Thyroid gland (tissue), 4 donors: ENCODE measurements around the gene MYH10. TPM values are rescaled to one million over a fixed set of nuclear protein-coding genes. Genes with fewer than 3 reads are reported as not detected.

Experiments used
- DNase-seq, 2 donors: peaks; one replicate each; pipeline ENCODE4 v3.0.0-alpha.2; 2019
- H3K27ac ChIP-seq, 3 donors: fragments of 200-600 bp; sonication (generic); 1 replicate in 2 of 3; 2 replicates in 1 of 3; pipeline ENCODE4 v1.5.1; 2016 to 2019; ENCODE audit warnings: mild to moderate bottlenecking in 1 of 3, moderate library complexity in 1 of 3
- H3K27me3 ChIP-seq: fragments of 200-600 bp; sonication (generic); one replicate; pipeline ENCODE4 v1.5.1; 2019
- H3K36me3 ChIP-seq, 2 donors: fragments of 200-600 bp; sonication (generic); one replicate each; pipeline ENCODE4 v1.5.1; 2016 to 2019
- H3K4me1 ChIP-seq, 2 donors: fragments of 200-600 bp; sonication (generic); one replicate each; pipeline ENCODE4 v1.5.1; 2017 to 2019
- H3K4me3 ChIP-seq, 3 donors: fragments of 200-600 bp; sonication (generic); replicated peaks in 1 of 3; 1 replicate in 2 of 3; 2 replicates in 1 of 3; pipeline ENCODE4 v1.5.1; 2016; ENCODE audit warnings: mild to moderate bottlenecking in 1 of 3
- H3K9me3 ChIP-seq: fragments of 200-600 bp; sonication (generic); one replicate; pipeline ENCODE4 v1.5.1; 2017
- POLR2A ChIP-seq, 2 donors: fragments of 450-650 bp; IDR thresholded peaks; one replicate each; pipeline ENCODE4 v1.6.1; 2017; ENCODE audit warnings: antibody characterized with exemption in 2 of 2, mild to moderate bottlenecking in 2 of 2, moderate library complexity in 1 of 2
- WGBS, 2 donors: methylation state at CpG; one replicate each; pipeline ENCODE4 v1.1.5; 2017; 5-methylcytosine and 5-hydroxymethylcytosine counted together
- intact Hi-C: fragments of 100-400 bp; cut with DNase I; formaldehyde crosslinking; loops from one replicate; pipeline ENCODE4 v1.15.1; 2023
- total RNA-seq, 4 donors: library from RNA; depleted of rRNA; stranded (reverse); fragments of >200 nt; gene quantifications; one replicate each; pipeline ENCODE4 v1.2.3, GENCODE V29; 2016
- TF ChIP-seq, protein P1 (sequence below), 6 experiments: fragments of 200-600 bp in 3 of 6; fragments of 450-650 bp in 3 of 6; sonication (generic) in 3 of 6; IDR thresholded peaks; one replicate each; pipeline ENCODE4 v1.5.1; 2016 to 2019; ENCODE audit warnings: antibody characterized with exemption in 6 of 6, mild to moderate bottlenecking in 2 of 6, inconsistent platforms in 1 of 6, moderate library complexity in 1 of 6

Gene MYH10
- total RNA-seq, 4 donors from 2014 or later = 40.8 to 72.2 (median 44.2) TPM

GRCh38 chr17:8494506-8495111 lies 135.9 kb downstream of the MYH10 start:
- H3K4me3 ChIP-seq = no peak overlapping the region
- no peaks in the 10 kb centered on the region for H3K27me3 ChIP-seq
- no peak for DNase-seq
- peaks cover 21 to 29% of the 10 kb centered on the region in 2 donors for H3K36me3 ChIP-seq
- H3K4me1 ChIP-seq = no peaks in the 10 kb centered on the region
- TF ChIP-seq, protein P1, sequence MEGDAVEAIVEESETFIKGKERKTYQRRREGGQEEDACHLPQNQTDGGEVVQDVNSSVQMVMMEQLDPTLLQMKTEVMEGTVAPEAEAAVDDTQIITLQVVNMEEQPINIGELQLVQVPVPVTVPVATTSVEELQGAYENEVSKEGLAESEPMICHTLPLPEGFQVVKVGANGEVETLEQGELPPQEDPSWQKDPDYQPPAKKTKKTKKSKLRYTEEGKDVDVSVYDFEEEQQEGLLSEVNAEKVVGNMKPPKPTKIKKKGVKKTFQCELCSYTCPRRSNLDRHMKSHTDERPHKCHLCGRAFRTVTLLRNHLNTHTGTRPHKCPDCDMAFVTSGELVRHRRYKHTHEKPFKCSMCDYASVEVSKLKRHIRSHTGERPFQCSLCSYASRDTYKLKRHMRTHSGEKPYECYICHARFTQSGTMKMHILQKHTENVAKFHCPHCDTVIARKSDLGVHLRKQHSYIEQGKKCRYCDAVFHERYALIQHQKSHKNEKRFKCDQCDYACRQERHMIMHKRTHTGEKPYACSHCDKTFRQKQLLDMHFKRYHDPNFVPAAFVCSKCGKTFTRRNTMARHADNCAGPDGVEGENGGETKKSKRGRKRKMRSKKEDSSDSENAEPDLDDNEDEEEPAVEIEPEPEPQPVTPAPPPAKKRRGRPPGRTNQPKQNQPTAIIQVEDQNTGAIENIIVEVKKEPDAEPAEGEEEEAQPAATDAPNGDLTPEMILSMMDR (IDR thresholded peaks at IDR 0.05) = no peak
- TF ChIP-seq POLR2A (IDR thresholded peaks at IDR 0.05) = no peak
- no peak overlapping the region for H3K27ac ChIP-seq
- 87 to 97% methylated on average over 8 of the region's 8 CpGs for WGBS, 2 donors
- no peaks in the 10 kb centered on the region for H3K9me3 ChIP-seq
- intact Hi-C loops = no loop called here

DNA sequence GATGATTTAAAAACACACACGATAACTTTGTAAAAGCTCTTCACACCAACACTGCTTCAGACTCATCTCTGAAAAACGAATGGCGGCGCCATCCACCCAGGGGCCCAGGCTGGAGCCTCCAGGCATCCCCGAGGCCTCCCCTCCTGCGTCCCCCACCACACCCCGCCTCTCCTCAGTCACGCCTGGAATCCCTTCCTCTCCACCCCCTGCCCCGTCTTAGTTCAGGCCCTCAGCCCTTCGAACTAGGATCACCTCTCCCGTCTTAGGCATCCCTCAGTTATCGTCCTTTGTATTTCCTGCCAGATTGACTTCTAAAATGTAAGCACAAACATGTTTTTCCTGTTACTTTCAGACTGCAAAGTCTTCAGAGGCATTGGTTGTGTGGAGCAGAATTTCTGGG lies 136.5 kb downstream of the MYH10 start:
- WGBS, 2 donors = 88% methylated on average over 12 of the region's 12 CpGs
- TF ChIP-seq, protein P1 (IDR thresholded peaks at IDR 0.05) = no peak
- no peak for TF ChIP-seq POLR2A (IDR thresholded peaks at IDR 0.05)
- no peak overlapping the region for H3K27ac ChIP-seq
- no peaks in the 10 kb centered on the region for H3K27me3 ChIP-seq
- no peak overlapping the region for H3K4me3 ChIP-seq
- peaks cover 15 to 23% of the 10 kb centered on the region in 2 donors for H3K36me3 ChIP-seq
- no peaks in the 10 kb centered on the region for H3K9me3 ChIP-seq
- H3K4me1 ChIP-seq = no peaks in the 10 kb centered on the region
- intact Hi-C loops = no loop called here
- no peak for DNase-seq

- intact Hi-C loops = no loop called here
- H3K4me1 ChIP-seq = no peaks in the 10 kb centered on the region
- no peak for TF ChIP-seq POLR2A (IDR thresholded peaks at IDR 0.05)
- TF ChIP-seq, protein P1 (IDR thresholded peaks at IDR 0.05) = no peak
- WGBS, 2 donors = 95 to 98% methylated on average over 15 to 17 of the region's 17 CpGs
- H3K36me3 ChIP-seq = peaks cover 13 to 25% of the 10 kb centered on the region in 2 donors
- DNase-seq = no peak
- H3K4me3 ChIP-seq = no peak overlapping the region
- no peaks in the 10 kb centered on the region for H3K9me3 ChIP-seq
- H3K27me3 ChIP-seq = no peaks in the 10 kb centered on the region
- no peak overlapping the region for H3K27ac ChIP-seq
Observed at GRCh38 chr17:8492121-8492520, 138.4 kb downstream of the MYH10 start.

DNA sequence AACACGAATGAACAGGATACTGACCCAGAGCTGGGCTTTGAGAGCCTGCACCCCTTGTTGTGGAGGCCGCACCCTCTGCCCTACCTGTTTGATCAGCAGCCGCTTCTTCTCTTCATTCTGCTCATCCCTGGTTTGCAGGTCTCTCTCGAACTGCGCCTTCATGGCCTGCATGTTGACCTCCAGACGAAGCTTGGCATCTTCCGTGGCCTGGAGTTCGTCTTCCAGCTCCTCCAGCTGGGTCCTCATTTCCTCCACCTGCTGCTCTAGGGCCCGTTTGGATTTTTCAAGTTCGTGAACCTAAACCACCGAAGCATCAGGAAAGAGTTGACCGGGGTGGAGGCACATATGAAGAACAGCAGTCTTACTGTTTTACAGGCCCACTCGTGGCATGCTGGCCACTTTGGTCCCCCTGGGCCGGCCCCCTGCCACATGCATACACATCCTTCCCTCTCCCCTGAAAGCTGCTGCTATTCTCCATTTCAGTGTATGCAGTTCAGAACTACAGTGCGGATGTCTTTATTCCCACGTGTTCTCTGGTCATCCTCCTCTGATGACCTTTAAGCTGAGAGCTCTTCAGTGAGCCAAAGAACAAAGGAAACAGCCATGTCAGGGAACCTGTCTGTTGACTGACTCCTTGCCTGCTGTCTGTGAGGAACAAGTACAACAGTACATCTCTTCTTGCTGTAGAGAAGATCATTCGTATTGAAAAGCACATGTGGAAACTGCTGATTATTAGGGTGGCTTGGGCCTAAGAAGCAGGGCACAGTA lies 140.1 kb downstream of the MYH10 start:
- no peak overlapping the region for H3K27ac ChIP-seq
- 90 to 91% methylated on average over 17 of the region's 17 CpGs for WGBS, 2 donors
- TF ChIP-seq POLR2A (IDR thresholded peaks at IDR 0.05) = no peak
- TF ChIP-seq, protein P1 (IDR thresholded peaks at IDR 0.05) = no peak
- no peaks in the 10 kb centered on the region for H3K27me3 ChIP-seq
- no peak for DNase-seq
- H3K4me1 ChIP-seq = no peaks in the 10 kb centered on the region
- intact Hi-C loops = no loop called here
- H3K9me3 ChIP-seq = no peaks in the 10 kb centered on the region
- H3K36me3 ChIP-seq = peaks cover 9 to 27% of the 10 kb centered on the region in 2 donors
- H3K4me3 ChIP-seq = no peak overlapping the region

- Histone ChIP-seq H3K36me3 (peaks cover 9 to 27% of the 10 kb centered on the region in 2 donors), H3K9me3 (no peaks in the 10 kb centered on the region), H3K4me1 (no peaks in the 10 kb centered on the region), H3K4me3 (no peak overlapping the region), H3K27me3 (no peaks in the 10 kb centered on the region), H3K27ac (no peak overlapping the region)
- intact Hi-C loops = no loop called here
- WGBS, 2 donors = 84 to 95% methylated on average over 3 of the region's 3 CpGs
- DNase-seq = no peak
- TF ChIP-seq, protein P1 (IDR thresholded peaks at IDR 0.05) = no peak
- TF ChIP-seq POLR2A (IDR thresholded peaks at IDR 0.05) = no peak
Observed at GRCh38 chr17:8489841-8490240, 140.7 kb downstream of the MYH10 start.
